ENCODE results near the gene VWA5B1. TPM values are rescaled to one million over a fixed set of nuclear protein-coding genes. Genes with fewer than 3 reads are reported as not detected.
A peak's percentile ranks its signal among the peaks of the same experiment; 100 is the strongest.

The VWA5B1 gene
- total and polyA plus RNA-seq, 2 of the 4 experiments (the other 2 are of a cell fraction) = not detected

DNA sequence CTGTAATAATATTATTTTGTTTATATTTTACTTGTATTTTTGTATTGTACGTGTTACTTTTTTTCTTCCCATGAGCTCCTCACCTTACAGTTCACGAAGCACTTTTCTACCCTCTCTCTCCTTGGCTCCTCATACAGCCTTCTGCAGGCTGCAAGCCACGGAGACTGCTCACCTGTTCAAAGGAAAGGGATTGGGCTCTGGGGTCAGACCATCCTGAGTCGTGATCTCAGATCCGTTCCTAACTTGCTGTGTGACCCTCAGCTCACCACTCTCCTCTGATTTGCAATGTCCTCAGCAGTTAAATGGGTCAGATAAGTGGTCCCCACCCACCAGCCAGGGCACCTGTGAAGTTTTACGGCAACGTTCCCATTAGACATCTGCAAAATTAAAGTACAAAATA is 54.1 kb downstream of the VWA5B1 start (continued):
- TF ChIP-seq, protein P1, sequence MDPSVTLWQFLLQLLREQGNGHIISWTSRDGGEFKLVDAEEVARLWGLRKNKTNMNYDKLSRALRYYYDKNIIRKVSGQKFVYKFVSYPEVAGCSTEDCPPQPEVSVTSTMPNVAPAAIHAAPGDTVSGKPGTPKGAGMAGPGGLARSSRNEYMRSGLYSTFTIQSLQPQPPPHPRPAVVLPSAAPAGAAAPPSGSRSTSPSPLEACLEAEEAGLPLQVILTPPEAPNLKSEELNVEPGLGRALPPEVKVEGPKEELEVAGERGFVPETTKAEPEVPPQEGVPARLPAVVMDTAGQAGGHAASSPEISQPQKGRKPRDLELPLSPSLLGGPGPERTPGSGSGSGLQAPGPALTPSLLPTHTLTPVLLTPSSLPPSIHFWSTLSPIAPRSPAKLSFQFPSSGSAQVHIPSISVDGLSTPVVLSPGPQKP (IDR thresholded peaks at IDR 0.05; ENCODE audit: borderline replicate concordance, low read depth, low read length) = no peak
- TF ChIP-seq FOS (IDR thresholded peaks at IDR 0.05; ENCODE audit: low read depth, low read length) (no peak), NFE2L2 (IDR thresholded peaks at IDR 0.05; ENCODE audit: low read depth, low read length) (no peak), RFX5 (IDR thresholded peaks at IDR 0.05; ENCODE audit: low read depth, low read length) (no peak), CHD1 (IDR thresholded peaks at IDR 0.05; ENCODE audit: low read depth, low read length) (no peak)

DNA sequence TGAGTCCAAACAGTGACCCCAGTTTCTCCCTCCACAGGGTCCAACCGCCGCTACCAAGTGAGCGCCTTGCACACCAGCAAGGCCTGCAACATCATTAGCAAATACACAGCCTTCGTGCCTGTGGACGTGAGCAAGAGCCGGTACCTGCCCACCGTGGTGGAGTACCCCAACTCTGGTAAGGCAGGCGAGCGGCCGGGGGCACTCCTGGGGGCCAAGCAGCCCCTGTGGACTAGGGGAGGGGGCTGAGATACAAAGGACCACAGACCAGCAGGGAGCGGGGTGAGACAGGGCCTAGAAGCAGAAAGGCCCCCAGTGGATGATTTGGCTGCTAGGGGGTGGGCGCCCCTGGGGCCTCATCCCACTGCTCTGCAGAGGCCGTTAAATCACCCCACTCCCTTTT is 54.7 kb downstream of the VWA5B1 start:
- no TSS peak for BruUV-seq (replicated peaks)
- peaks cover 27% of the 10 kb centered on the region for H3K27me3 ChIP-seq (ENCODE audit: control insufficient read depth, insufficient read depth, low read length)
- H2AK9ac ChIP-seq (replicated peaks; ENCODE audit: low read depth, low read length, poor library complexity) = no peak overlapping the region
- H4K8ac ChIP-seq (ENCODE audit: low read depth in 2 of 2, low read length in 2 of 2) = no peak overlapping the region
- no peaks in the 10 kb centered on the region for H3K9me1 ChIP-seq (ENCODE audit: insufficient read depth, low read length)
- H2BK5ac ChIP-seq (ENCODE audit: low read depth, low read length, poor library complexity, severe bottlenecking) = no peak overlapping the region
- H3K27ac ChIP-seq (ENCODE audit: insufficient read depth, low read length) = no peak overlapping the region
- H3K36me3 ChIP-seq (ENCODE audit: control insufficient read depth, insufficient read depth, low read length) = no peaks in the 10 kb centered on the region
- H2AK5ac ChIP-seq (ENCODE audit: low read depth, low read length) = no peak overlapping the region
- H2BK20ac ChIP-seq (ENCODE audit: low read depth, low read length) = no peak overlapping the region
- H3K4me1 ChIP-seq (ENCODE audit: control insufficient read depth, insufficient read depth, low read length) = no peaks in the 10 kb centered on the region
- intact Hi-C loops (cut with micrococcal nuclease) = no loop called here
- dilution Hi-C loops (cut with HindIII; ENCODE audit: low sequenced_read_pairs, unreplicated experiment) = no loop called here
- no peak overlapping the region for H3K4me2 ChIP-seq (ENCODE audit: low read depth, low read length)
- no peaks in the 10 kb centered on the region for H4K20me1 ChIP-seq (ENCODE audit: insufficient read depth, low read length)
- H3K9ac ChIP-seq (ENCODE audit: low read depth, low read length) = no peak overlapping the region
- no peak overlapping the region for H3K4ac ChIP-seq (ENCODE audit: low read depth, low read length)
- ATAC-seq (ENCODE audit: low read depth) (no peak), DNase-seq (no peak)
- ChIA-PET POLR2A (ENCODE audit: unreplicated experiment) (no interaction called here), CTCF (no interaction called here)
- H2BK120ac ChIP-seq (ENCODE audit: low read depth, low read length) = no peak overlapping the region
- no peaks in the 10 kb centered on the region for H3K79me1 ChIP-seq (ENCODE audit: low read depth in 1 of 2, low read length in 2 of 2)
- no peak overlapping the region for H3K18ac ChIP-seq (ENCODE audit: low read depth, low read length)
- in situ Hi-C loops (cut with MboI; ENCODE audit: low sequenced_read_pairs) = no loop called here
- H3K9me3 ChIP-seq (ENCODE audit: control insufficient read depth, insufficient read depth, low read length) = 0 out of 2 replicates have a peak, but pooled peaks cover 2% of the 10 kb centered on the region
- no peak overlapping the region for H3K23ac ChIP-seq (ENCODE audit: low read depth, low read length)
- peak overlapping the region; percentile 15 for H2AFZ ChIP-seq (replicated peaks; ENCODE audit: low read length, poor library complexity)
- 80% methylated on average over 1 of the region's 13 CpGs; no CpG with 5 or more reads in 1 of the 2 experiments for WGBS, 2 experiments (ENCODE audit: extremely low coverage in 2 of 2, insufficient read length in 1 of 2)
- no peak overlapping the region for H3K56ac ChIP-seq (ENCODE audit: extremely low read depth, insufficient read depth, low read length)
- TF ChIP-seq BHLHE40 (IDR thresholded peaks at IDR 0.05; ENCODE audit: low read depth, low read length) (no peak), FOS (IDR thresholded peaks at IDR 0.05; ENCODE audit: low read depth, low read length) (no peak), RFX5 (IDR thresholded peaks at IDR 0.05; ENCODE audit: low read depth, low read length) (no peak), CEBPB (IDR thresholded peaks at IDR 0.05; ENCODE audit: low read depth, low read length) (no peak), CTCF (conservative IDR thresholded peaks at IDR 0.05; ENCODE audit: low read depth, low read length) (no peak)
- TF ChIP-seq, protein P1 (IDR thresholded peaks at IDR 0.05; ENCODE audit: borderline replicate concordance, low read depth, low read length) = no peak
- no peak overlapping the region for H3K14ac ChIP-seq (replicated peaks; ENCODE audit: low read depth, low read length)
- no peak overlapping the region for H4K5ac ChIP-seq (ENCODE audit: low read depth, low read length)
- H2BK15ac ChIP-seq (ENCODE audit: low read depth, low read length) = no peak overlapping the region
- H4K91ac ChIP-seq (ENCODE audit: insufficient read depth, low read depth, low read length) = no peak overlapping the region
- no peak overlapping the region for H3K4me3 ChIP-seq (ENCODE audit: insufficient read depth, low read depth, low read length)

Data from IMR-90 (cell line).